Measurements from ENCODE around the gene TBCA.

The TBCA gene

GRCh38 chr5:77642738-77643653, 133.1 kb downstream of the TBCA start:
- DNase-seq (ENCODE audit: low spot score) = no peak

DNA sequence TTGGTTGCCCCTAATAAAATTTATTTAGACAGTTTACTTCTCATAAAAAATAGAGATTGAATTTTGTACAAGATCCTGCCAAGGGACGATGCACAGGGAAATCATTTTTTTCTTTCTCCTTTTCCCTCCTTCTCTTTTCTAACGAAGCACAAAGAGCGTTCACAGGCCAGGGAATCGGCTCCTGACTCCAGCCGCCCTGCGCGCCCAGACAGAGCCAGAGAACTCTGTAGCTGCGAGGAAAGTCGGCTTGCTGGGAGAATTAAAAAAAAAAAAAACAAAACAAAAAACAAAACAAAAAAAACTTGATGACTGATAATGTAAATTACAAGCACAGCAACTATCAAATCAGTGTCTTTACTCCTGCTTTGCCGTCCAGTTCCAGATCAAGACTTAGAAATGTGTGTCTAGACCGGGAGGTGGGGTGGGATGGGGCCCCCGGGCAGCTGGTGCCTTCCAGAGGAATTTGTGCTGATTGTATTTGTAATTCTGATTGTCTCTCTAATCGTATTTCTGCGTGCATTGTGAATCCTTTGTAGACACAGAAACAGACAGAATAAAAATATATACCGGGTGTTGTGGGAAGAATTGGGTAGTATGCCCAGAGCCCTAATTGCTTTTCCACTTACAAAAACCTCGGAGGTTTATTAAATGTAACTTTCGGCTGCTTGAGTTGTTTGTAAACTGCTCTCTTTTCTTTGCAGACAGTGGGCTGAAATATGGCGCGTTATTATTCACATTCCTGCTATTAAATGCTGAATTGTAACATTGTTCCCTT, 134.0 kb downstream of the TBCA start:
- DNase-seq (ENCODE audit: low spot score) = no peak

DNA sequence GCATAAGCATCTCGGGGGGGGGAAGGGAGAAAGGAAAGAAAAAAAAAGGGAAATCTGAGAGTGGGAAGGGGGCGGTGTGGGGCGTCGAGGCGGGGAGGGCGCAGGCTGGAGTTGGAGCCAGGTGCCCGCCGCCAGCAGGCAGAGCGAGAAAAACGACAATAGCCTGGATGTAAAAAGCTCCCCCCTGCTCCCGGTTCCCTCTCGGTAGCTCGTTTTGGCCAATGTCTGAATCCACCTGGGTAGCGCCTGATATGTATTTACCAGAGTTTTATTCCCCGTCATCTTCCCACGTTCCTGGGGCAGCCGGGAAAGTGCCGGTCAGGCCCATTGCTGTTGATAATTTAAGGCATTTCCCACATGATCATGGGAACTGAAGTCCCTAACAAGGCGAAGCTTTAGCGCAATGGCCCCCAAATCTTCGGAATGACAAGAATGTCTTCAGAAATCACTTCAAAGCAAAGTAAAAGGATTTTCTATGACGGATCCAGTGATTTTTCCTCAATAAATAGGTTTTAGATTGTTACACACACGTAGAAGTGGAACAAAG, 134.7 kb downstream of the TBCA start:
- DNase-seq (ENCODE audit: low spot score) = no peak
